Duodenal mucosa (tissue), 2 donors: ENCODE results near the gene RYR1.
"Not testable (repeated sequence)": the region's sequence is repeated elsewhere in the genome, so short reads cannot be mapped to it uniquely, and the experiment has no call there.

Source experiments
- H3K27ac ChIP-seq: one replicate; pipeline ENCODE4 v1.7.0; 2013; ENCODE audit warnings: low read depth, low read length
- H3K27me3 ChIP-seq, 2 donors: one replicate each; pipeline ENCODE4 v1.7.0; 2013; ENCODE audit warnings: low read length in 2 of 2, control low read depth in 1 of 2; ENCODE audit not compliant: insufficient read depth in 2 of 2, control insufficient read depth in 1 of 2
- H3K36me3 ChIP-seq, 2 donors: one replicate each; pipeline ENCODE4 v1.7.0; 2013; ENCODE audit warnings: low read length in 2 of 2, control low read depth in 1 of 2; ENCODE audit not compliant: insufficient read depth in 2 of 2, control insufficient read depth in 1 of 2
- H3K4me1 ChIP-seq, 2 donors: one replicate each; pipeline ENCODE4 v1.7.0; 2013; ENCODE audit warnings: low read length in 2 of 2, control low read depth in 1 of 2; ENCODE audit not compliant: insufficient read depth in 2 of 2, control insufficient read depth in 1 of 2
- H3K4me3 ChIP-seq, 2 donors: one replicate each; pipeline ENCODE4 v1.7.0; 2013; ENCODE audit warnings: low read length in 2 of 2, low read depth in 1 of 2
- H3K9ac ChIP-seq, 2 donors: one replicate each; pipeline ENCODE4 v1.7.0; 2013; ENCODE audit warnings: low read length in 2 of 2, low read depth in 1 of 2
- H3K9me3 ChIP-seq, 2 donors: one replicate each; pipeline ENCODE4 v1.7.0; 2013; ENCODE audit warnings: low read length in 2 of 2, control low read depth in 1 of 2; ENCODE audit not compliant: control insufficient read depth in 1 of 2

The RYR1 gene

GRCh38 chr19:38411898-38412297, 21.6 kb upstream of the RYR1 start:
- not testable (repeated sequence) for H3K27ac ChIP-seq, H3K4me3 ChIP-seq, H3K9ac ChIP-seq, H3K36me3 ChIP-seq, H3K4me1 ChIP-seq, H3K9me3 ChIP-seq, H3K27me3 ChIP-seq

GRCh38 chr19:38412491-38412890, 21.0 kb upstream of the RYR1 start:
- Histone ChIP-seq H3K27me3 (peaks cover 0 to 4% of the 10 kb centered on the region in 2 donors), H3K9ac (no peak overlapping the region), H3K27ac (no peak overlapping the region), H3K4me1 (no peaks in the 10 kb centered on the region), H3K9me3 (no peaks in the 10 kb centered on the region), H3K36me3 (peaks cover 0 to 6% of the 10 kb centered on the region in 2 donors), H3K4me3 (no peak overlapping the region)

DNA sequence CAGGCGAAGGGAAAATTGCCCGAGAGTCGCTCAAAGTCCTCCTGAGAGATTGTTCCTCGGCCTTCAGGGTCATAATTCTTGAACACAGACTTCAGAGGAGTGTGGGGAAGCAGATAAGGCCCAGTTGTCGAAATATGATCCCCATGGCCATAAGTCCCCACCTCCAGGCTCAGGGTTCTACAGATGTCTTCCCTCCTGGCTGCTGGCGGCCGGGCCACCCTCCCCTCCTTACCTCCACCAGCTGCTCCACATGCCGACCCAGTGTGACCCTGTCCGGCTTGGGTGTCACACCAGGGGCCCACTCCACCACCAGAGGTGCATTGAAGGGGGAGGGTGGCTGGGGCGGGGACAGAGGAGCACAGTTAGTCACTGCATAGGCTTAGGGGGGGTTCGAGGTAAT, 20.5 kb upstream of the RYR1 start:
- Histone ChIP-seq H3K27ac (no peak overlapping the region), H3K9ac (no peak overlapping the region), H3K27me3 (peaks cover 0 to 4% of the 10 kb centered on the region in 2 donors), H3K9me3 (no peaks in the 10 kb centered on the region), H3K4me3 (no peak overlapping the region), H3K36me3 (peaks cover 0 to 6% of the 10 kb centered on the region in 2 donors), H3K4me1 (peaks cover 0 to 2% of the 10 kb centered on the region in 2 donors)

DNA sequence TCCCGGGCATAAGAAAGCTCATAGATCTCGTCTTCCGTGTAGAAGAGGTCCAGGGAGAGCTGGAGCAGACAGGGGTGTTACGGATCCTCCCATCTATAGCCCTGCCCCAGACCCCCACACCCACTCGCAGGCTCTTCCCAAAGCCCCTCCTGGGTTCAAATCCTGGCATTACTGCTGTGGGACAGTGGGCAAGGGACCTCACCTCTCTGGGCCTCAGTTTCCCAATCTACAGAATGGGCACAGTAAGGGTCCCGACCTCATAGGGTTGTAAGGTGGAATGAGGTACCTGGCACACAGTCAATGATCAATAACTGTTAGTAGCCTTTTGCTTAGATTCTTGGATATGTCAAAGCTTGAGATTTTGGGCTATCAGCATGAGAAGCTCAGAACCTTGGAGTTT, 20.1 kb upstream of the RYR1 start:
- no peak overlapping the region for H3K27ac ChIP-seq
- H3K4me3 ChIP-seq: no peak overlapping the region
- H3K9me3 ChIP-seq: no peaks in the 10 kb centered on the region
- no peak overlapping the region for H3K9ac ChIP-seq
- H3K36me3 ChIP-seq: peaks cover 0 to 5% of the 10 kb centered on the region in 2 donors
- H3K4me1 ChIP-seq: peaks cover 0 to 6% of the 10 kb centered on the region in 2 donors
- H3K27me3 ChIP-seq: peaks cover 0 to 8% of the 10 kb centered on the region in 2 donors

DNA sequence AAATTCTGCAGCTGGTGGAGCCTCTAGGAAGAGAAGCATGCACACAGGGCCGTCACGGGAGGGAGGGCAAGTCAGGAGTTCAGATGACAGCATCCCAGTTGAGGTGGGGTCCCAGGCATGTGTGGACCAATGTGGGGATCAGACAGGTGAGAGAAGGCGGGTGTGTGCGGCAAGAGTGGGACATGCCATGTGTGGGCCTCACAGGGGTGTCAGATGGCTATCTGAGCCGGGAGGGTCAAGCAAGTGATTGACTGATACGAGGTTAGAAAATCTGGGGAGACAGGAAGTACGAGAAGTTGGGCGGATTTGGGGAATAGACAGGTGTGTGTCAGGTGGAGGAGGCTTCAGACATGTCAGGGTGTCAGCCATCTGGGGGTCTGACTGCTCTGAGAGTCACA, 16.3 kb upstream of the RYR1 start:
- Histone ChIP-seq H3K27ac (no peak overlapping the region), H3K4me3 (peak overlapping the region in 1 of 2 donors; percentile 61), H3K4me1 (peaks cover 0 to 7% of the 10 kb centered on the region in 2 donors), H3K9ac (no peak overlapping the region), H3K27me3 (peaks cover 0 to 9% of the 10 kb centered on the region in 2 donors), H3K9me3 (no peaks in the 10 kb centered on the region), H3K36me3 (no peaks in the 10 kb centered on the region)

DNA sequence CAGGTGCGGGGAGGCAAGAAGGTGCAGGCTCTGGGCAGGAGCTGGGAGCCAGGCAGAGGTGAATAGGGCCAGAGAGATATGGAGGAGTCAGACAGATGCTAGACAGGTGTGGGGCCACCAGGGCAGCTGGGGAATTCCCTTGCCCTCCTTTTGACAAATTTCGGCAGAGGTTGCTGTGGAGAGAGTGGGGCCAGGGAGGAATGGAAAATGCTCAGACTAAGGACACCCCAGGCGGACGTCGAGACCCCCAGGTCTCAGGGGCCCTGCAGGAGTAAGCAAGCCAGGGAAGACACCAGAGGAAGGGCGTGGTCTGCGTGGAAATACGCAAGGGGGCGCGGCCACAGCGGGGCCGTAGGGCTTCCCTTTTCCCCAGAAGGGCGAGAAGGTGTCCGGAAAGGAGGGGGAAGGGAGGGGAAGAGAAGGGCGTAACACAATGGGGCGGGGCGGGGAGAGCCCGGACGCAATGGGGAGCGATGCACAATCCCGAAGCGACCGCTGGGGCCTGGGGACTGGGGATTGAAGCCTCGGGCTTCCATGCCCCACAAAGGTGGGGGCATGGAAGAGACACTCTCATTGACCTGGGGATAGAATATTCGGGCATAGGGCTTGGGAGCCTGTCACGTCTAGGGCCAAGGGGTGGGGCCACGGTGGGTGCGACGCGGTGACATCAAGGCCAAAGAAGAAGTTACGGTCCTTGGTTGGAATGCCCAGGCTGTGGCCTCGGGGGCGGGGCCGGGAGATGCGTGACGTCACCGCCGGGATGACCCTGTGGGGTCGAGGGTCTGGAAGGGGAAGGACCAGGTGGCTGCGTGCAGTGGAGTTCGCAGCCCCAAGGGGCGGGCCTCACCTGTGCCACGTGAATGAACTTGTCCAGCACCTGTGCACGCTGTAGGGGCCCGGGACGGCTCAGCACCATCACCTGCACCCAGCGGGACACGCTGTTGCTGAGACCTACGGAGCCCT, 15.7 kb upstream of the RYR1 start:
- Histone ChIP-seq H3K4me1 (peaks cover 0 to 7% of the 10 kb centered on the region in 2 donors), H3K4me3 (peak overlapping the region; percentile 39 to 61), H3K9me3 (no peaks in the 10 kb centered on the region), H3K27me3 (peaks cover 0 to 9% of the 10 kb centered on the region in 2 donors), H3K9ac (no peak overlapping the region), H3K27ac (no peak overlapping the region), H3K36me3 (no peaks in the 10 kb centered on the region)

- Histone ChIP-seq H3K4me1 (peaks cover 0 to 7% of the 10 kb centered on the region in 2 donors), H3K9me3 (no peaks in the 10 kb centered on the region), H3K36me3 (no peaks in the 10 kb centered on the region), H3K9ac (no peak overlapping the region), H3K4me3 (no peak overlapping the region), H3K27me3 (peaks cover 0 to 11% of the 10 kb centered on the region in 2 donors), H3K27ac (no peak overlapping the region)
Measured at GRCh38 chr19:38420935-38421334, 12.6 kb upstream of the RYR1 start.

DNA sequence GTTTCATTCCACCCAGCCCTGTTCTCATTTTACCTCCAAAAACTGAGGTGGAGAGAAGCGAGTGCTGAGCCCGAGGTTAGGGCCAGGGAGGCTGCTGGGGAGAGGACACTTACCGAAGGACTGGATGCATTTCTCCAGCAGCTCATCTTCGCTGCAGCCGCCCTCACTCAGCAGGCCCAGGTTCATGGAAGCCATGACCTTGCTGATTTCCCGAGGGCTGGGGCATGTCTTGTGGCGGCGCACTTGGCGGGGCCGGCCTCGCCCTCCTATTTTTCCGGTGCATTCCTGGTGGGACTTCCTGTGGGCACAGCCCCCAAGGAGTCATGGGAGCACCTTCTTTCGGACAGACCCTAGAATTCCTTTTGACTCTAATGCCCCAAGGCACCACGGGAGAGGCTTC, 11.6 kb upstream of the RYR1 start:
- no peak overlapping the region for H3K9ac ChIP-seq
- no peaks in the 10 kb centered on the region for H3K9me3 ChIP-seq
- peaks cover 0 to 7% of the 10 kb centered on the region in 2 donors for H3K4me1 ChIP-seq
- no peaks in the 10 kb centered on the region for H3K36me3 ChIP-seq
- H3K4me3 ChIP-seq: no peak overlapping the region
- H3K27me3 ChIP-seq: peaks cover 0 to 9% of the 10 kb centered on the region in 2 donors
- no peak overlapping the region for H3K27ac ChIP-seq

DNA sequence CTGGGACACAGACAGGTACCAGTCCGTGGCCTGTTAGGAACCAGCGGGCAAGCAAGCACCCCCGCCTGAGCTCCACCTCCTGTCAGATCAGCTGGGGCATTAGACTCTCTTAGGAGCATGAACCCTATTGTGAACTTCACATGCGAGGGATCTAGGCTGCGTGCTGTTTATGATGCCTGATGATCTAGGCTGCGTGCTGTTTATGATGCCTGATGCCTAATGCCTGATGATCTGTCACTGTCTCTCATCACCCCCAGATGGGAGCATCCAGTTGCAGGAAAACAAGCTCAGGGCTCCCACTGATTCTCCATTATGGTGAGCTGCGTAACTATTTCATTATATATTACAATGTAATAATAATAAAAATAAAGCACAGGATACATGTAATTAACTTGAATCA, 11.1 kb upstream of the RYR1 start:
- Histone ChIP-seq H3K27me3 (peaks cover 0 to 7% of the 10 kb centered on the region in 2 donors), H3K4me3 (no peak overlapping the region), H3K27ac (no peak overlapping the region), H3K9me3 (no peaks in the 10 kb centered on the region), H3K4me1 (peaks cover 0 to 7% of the 10 kb centered on the region in 2 donors), H3K9ac (no peak overlapping the region), H3K36me3 (no peaks in the 10 kb centered on the region)

DNA sequence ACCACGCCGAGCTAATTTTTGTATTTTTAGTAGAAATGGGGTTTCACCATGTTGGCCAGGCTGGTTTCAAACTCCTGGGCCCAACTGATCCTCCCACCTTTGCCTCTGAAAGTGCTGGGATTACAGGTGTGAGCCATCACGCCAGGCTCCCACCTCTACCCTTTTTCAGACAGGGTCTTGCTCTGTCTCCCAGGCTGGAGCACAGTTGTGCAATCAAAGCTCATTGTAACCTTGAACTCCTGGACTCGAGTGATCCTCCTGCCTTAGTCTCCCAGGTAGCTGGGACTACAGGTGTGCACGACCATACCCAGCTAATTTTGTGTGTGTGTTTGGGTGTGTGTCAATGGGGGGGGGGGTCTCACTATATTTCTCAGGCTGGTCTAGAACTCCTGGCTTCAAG, 9.2 kb upstream of the RYR1 start:
- Histone ChIP-seq H3K4me3 (no peak overlapping the region), H3K9me3 (no peaks in the 10 kb centered on the region), H3K27me3 (peaks cover 0 to 2% of the 10 kb centered on the region in 2 donors), H3K9ac (no peak overlapping the region), H3K27ac (no peak overlapping the region), H3K36me3 (no peaks in the 10 kb centered on the region), H3K4me1 (no peaks in the 10 kb centered on the region)
